IPS-18a (cell line): ENCODE data around the gene CEP250.

Experiments used
- H3K27ac ChIP-seq: one replicate; pipeline ENCODE4 v1.5.1; 2013; ENCODE audit warnings: low read length
- H3K27me3 ChIP-seq: one replicate; pipeline ENCODE4 v1.6.1; 2013; ENCODE audit warnings: mild to moderate bottlenecking, low read length; ENCODE audit not compliant: control insufficient read depth, insufficient read depth
- H3K36me3 ChIP-seq: one replicate; pipeline ENCODE4 v1.6.1; 2013; ENCODE audit warnings: low read depth, low read length; ENCODE audit not compliant: control insufficient read depth
- H3K4me1 ChIP-seq: one replicate; pipeline ENCODE4 v1.6.1; 2013; ENCODE audit warnings: low read depth, low read length; ENCODE audit not compliant: control insufficient read depth
- H3K4me3 ChIP-seq: one replicate; pipeline ENCODE4 v1.5.1; 2013; ENCODE audit warnings: low read length
- H3K9ac ChIP-seq: one replicate; pipeline ENCODE4 v1.6.1; 2013; ENCODE audit warnings: mild to moderate bottlenecking, low read length, moderate library complexity
- H3K9me3 ChIP-seq: one replicate; pipeline ENCODE4 v1.6.1; 2013; ENCODE audit warnings: low read depth, low read length; ENCODE audit not compliant: control insufficient read depth

Gene CEP250

DNA sequence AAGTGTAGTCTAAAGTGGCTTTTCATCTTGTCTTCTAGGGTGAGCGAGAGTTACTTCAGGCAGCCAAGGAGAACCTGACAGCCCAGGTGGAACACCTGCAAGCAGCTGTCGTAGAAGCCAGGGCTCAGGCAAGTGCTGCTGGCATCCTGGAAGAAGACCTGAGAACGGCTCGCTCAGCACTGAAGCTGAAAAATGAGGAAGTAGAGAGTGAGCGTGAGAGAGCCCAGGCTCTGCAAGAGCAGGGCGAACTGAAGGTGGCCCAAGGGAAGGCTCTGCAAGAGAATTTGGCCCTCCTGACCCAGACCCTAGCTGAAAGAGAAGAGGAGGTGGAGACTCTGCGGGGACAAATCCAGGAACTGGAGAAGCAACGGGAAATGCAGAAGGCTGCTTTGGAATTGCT is 47.0 kb downstream of the CEP250 start:
- peaks cover 59% of the 10 kb centered on the region for H3K36me3 ChIP-seq
- H3K27me3 ChIP-seq = no peaks in the 10 kb centered on the region
- H3K9ac ChIP-seq = no peak overlapping the region
- no peak overlapping the region for H3K4me3 ChIP-seq
- no peaks in the 10 kb centered on the region for H3K4me1 ChIP-seq
- no peaks in the 10 kb centered on the region for H3K9me3 ChIP-seq
- no peak overlapping the region for H3K27ac ChIP-seq

DNA sequence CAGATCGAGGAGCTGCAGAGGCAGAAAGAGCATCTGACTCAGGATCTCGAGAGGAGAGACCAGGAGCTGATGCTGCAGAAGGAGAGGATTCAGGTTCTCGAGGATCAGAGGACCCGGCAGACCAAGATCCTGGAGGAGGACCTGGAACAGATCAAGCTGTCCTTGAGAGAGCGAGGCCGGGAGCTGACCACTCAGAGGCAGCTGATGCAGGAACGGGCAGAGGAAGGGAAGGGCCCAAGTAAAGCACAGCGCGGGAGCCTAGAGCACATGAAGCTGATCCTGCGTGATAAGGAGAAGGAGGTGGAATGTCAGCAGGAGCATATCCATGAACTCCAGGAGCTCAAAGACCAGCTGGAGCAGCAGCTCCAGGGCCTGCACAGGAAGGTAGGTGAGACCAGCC is 47.9 kb downstream of the CEP250 start:
- H3K4me3 ChIP-seq = no peak overlapping the region
- no peaks in the 10 kb centered on the region for H3K27me3 ChIP-seq
- H3K36me3 ChIP-seq = peaks cover 53% of the 10 kb centered on the region
- H3K27ac ChIP-seq = no peak overlapping the region
- no peak overlapping the region for H3K9ac ChIP-seq
- H3K4me1 ChIP-seq = no peaks in the 10 kb centered on the region
- H3K9me3 ChIP-seq = no peaks in the 10 kb centered on the region

DNA sequence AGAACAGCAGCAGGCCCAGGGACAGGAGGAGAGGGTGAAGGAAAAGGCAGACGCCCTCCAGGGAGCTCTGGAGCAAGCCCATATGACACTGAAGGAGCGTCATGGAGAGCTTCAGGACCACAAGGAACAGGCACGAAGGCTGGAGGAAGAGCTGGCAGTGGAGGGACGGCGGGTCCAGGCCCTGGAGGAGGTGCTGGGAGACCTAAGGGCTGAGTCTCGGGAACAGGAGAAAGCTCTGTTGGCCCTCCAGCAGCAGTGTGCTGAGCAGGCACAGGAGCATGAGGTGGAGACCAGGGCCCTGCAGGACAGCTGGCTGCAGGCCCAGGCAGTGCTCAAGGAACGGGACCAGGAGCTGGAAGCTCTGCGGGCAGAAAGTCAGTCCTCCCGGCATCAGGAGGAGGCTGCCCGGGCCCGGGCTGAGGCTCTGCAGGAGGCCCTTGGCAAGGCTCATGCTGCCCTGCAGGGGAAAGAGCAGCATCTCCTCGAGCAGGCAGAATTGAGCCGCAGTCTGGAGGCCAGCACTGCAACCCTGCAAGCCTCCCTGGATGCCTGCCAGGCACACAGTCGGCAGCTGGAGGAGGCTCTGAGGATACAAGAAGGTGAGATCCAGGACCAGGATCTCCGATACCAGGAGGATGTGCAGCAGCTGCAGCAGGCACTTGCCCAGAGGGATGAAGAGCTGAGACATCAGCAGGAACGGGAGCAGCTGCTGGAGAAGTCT is 48.6 kb downstream of the CEP250 start:
- Histone ChIP-seq H3K36me3 (peaks cover 50% of the 10 kb centered on the region), H3K27ac (no peak overlapping the region), H3K9me3 (no peaks in the 10 kb centered on the region), H3K9ac (no peak overlapping the region), H3K4me3 (no peak overlapping the region), H3K27me3 (no peaks in the 10 kb centered on the region), H3K4me1 (no peaks in the 10 kb centered on the region)

DNA sequence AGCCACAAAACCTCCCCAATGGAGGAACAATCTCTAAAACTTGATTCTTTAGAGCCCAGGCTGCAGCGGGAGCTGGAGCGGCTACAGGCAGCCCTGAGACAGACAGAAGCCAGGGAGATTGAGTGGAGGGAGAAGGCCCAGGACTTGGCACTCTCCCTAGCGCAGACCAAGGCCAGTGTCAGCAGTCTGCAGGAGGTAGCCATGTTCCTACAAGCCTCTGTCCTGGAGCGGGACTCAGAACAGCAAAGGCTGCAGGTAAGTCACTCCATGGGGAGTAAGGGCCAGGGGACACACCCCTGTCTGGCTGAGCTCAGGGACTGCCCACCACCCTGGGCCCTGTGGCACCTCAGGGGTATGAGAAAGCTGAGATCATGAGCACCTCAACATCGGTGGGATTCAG is 49.4 kb downstream of the CEP250 start:
- H3K9ac ChIP-seq = no peak overlapping the region
- no peaks in the 10 kb centered on the region for H3K4me1 ChIP-seq
- no peaks in the 10 kb centered on the region for H3K9me3 ChIP-seq
- no peaks in the 10 kb centered on the region for H3K27me3 ChIP-seq
- H3K36me3 ChIP-seq = peaks cover 45% of the 10 kb centered on the region
- H3K4me3 ChIP-seq = no peak overlapping the region
- no peak overlapping the region for H3K27ac ChIP-seq

DNA sequence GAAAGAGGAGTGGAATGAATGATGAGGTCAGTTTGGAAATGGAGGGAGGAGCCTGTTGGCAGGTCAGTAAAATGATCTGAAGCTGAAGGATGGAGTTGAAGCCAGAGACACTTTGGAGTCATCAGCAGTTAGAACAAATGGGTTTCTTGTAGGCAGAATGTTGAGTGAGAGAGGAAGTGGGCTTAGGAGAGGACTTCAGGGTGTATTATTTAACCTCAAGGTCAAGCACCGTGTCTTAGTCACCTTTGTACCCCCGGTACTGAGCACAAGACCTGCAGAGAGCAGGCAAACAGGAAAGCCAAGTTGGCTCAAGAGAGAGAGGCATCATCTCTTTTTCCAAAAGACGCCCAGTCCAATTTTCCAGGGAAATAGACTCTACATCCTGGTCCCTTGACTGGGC is 50.8 kb downstream of the CEP250 start:
- Histone ChIP-seq H3K4me1 (no peaks in the 10 kb centered on the region), H3K36me3 (peaks cover 53% of the 10 kb centered on the region), H3K27me3 (no peaks in the 10 kb centered on the region), H3K4me3 (no peak overlapping the region), H3K9ac (no peak overlapping the region), H3K9me3 (no peaks in the 10 kb centered on the region), H3K27ac (no peak overlapping the region)

DNA sequence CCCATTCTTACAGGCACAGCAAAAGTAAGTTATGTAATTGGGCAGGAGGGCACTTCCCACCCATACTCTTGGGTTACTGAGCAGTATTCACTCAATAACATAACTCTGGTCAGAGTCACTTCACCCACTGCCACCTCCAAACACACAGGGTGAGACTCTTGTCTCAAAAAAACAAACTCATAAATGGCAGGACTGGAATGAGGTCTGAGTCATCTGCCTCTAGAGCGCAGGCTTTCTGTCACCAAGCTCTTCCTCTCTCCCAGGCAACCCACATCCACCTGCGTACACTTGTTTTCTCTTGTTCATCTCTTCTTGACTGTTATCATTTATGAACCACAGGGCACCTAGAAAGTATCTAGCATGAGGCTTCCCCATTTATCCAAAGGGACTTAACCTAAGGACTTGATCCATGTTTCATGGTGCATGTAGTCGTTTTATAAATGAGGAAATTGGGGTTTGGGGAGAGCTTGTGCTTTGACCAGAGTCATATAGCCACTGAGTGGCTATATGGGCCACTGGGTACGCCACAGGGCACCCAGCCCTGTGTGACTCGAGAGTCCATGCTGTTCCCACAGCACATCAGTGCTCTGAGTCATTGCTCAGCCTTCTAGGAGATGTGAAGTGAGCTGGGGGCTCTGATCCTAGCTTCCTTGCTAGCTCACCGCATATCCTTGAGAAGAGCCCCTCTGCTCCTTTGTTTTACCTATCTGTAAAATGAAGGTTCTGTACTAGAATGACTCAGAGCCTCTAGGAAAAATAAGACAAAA is 51.7 kb downstream of the CEP250 start:
- Histone ChIP-seq H3K27ac (no peak overlapping the region), H3K9me3 (no peaks in the 10 kb centered on the region), H3K36me3 (peaks cover 55% of the 10 kb centered on the region), H3K9ac (no peak overlapping the region), H3K4me1 (no peaks in the 10 kb centered on the region), H3K4me3 (no peak overlapping the region), H3K27me3 (no peaks in the 10 kb centered on the region)

DNA sequence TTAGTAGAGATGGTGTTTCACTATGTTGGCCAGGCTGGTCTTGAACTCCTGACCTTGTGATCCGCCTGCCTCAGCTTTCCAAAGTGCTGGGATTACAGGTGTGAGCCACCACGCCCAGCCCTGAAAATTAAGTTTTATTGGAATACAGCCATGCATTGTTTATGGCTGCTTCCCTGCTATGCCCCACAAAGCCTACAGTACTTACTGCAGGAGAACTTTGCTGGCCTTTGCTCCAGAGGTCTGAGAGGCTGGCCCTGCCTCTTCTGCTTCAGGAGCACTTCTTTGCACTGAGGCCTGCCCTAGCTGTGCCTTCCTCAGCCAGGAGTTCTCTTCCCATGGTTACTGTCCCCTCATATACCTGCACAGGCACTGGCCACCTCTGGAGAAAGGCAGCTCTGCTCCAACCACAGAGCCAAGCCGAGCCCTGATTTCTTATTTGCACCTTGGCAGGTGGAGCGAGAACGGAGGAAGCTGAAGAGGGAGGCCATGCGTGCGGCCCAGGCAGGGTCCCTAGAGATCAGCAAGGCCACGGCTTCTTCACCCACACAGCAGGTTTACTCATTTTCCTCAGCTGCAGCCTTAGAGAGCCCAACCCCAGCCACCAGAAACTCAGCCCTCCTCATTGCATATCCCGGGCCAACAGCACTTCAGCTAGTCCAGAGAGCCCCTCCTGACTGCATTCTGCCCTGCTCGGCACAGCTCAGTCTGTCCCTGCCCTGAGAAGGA is 53.3 kb downstream of the CEP250 start:
- Histone ChIP-seq H3K4me1 (no peaks in the 10 kb centered on the region), H3K27me3 (no peaks in the 10 kb centered on the region), H3K9me3 (no peaks in the 10 kb centered on the region), H3K4me3 (no peak overlapping the region), H3K27ac (no peak overlapping the region), H3K36me3 (peaks cover 44% of the 10 kb centered on the region), H3K9ac (no peak overlapping the region)

DNA sequence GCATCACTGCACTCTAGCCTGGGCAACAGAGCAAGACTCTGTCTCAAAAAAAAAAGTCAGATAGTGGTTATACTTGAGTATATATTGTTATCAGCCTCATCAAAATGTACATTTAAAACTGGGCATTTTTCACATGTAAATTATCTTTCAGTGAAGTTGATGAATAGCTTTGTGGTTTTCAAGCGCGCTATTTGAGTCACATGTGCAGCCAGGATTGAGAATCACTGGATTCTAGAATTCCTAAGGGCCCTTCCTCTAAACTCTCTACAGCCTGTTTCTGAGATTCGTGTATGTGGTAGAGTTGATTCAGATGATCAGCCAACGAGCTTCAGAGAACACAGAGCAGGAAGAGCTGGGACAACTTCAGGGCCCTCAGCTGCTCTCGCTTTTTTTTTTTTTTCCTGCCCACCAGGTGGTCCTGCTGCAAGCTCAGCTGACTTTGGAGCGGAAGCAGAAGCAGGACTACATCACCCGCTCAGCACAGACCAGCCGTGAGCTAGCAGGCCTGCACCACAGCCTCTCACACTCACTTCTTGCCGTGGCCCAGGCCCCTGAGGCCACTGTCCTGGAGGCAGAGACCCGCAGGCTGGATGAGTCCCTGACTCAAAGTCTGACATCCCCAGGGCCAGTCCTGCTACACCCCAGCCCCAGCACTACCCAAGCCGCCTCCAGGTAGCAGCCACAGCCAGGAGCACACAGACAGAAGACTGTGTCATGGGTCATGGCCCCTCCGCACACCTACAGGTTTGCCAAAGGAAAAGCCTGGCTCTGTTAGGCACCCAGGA is 55.7 kb downstream of the CEP250 start:
- peaks cover 44% of the 10 kb centered on the region for H3K36me3 ChIP-seq
- H3K9ac ChIP-seq = no peak overlapping the region
- H3K4me1 ChIP-seq = no peaks in the 10 kb centered on the region
- no peaks in the 10 kb centered on the region for H3K9me3 ChIP-seq
- no peaks in the 10 kb centered on the region for H3K27me3 ChIP-seq
- no peak overlapping the region for H3K4me3 ChIP-seq
- H3K27ac ChIP-seq = no peak overlapping the region

DNA sequence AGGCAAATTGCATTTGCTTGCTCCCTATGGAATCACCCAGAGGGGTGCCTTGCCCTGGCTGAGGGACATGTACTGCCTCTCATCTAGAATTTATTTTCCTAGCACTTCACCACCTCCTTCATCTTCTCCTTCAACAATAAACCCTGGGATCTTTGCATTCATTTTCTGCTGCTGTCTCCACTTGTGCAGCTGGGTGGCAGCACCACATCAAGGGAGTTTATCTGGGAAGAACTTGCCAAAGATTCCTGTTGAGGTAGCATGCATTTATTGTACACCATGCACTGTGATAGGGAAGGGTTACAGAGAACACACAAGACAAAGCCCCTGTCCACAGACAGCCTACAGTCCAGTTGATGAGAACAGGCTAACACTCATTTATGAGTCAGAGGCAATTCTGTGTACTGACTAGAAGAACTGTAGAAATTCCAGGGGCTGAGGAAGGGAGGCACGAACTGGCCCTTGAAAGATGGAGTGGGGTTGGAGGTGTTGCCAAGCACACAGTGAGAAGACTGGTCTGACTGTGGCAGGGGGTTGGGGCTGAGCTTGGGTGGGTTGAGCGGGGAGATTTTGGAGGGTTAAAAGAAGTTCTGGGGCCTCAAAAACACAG is 56.5 kb downstream of the CEP250 start:
- Histone ChIP-seq H3K36me3 (peaks cover 40% of the 10 kb centered on the region), H3K9ac (no peak overlapping the region), H3K27ac (no peak overlapping the region), H3K27me3 (no peaks in the 10 kb centered on the region), H3K4me1 (no peaks in the 10 kb centered on the region), H3K4me3 (no peak overlapping the region), H3K9me3 (no peaks in the 10 kb centered on the region)

DNA sequence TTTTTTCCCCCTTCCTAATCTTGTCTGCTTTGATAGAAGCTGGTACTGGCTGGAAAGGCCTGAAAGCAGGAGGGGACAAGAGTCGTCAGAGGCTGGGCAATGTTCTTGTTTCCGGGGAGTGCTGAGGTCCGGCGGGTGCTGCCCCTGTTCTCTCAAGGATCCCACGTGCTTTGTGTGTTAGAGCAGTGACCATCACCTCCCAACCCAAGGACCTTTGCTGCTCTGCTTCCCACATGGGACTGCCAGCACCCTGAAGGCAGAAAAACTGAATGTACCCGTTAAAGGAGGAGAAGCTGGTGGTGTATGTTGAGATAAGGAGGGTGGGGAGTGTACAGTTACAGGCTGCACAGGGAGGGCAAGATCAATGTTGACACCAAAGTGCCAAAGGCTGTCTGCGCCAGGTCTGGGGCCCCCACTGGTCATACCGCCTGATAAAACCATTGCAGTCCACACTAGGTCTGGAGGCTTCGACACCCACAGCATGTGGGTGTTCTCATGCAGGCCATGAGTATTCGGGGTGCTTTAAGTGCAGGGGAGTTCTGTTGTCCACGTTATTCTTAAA is 59.1 kb downstream of the CEP250 start:
- H3K4me1 ChIP-seq = no peaks in the 10 kb centered on the region
- no peak overlapping the region for H3K27ac ChIP-seq
- no peaks in the 10 kb centered on the region for H3K9me3 ChIP-seq
- no peak overlapping the region for H3K9ac ChIP-seq
- no peaks in the 10 kb centered on the region for H3K27me3 ChIP-seq
- no peak overlapping the region for H3K4me3 ChIP-seq
- peaks cover 30% of the 10 kb centered on the region for H3K36me3 ChIP-seq
